Naive thymus-derived CD4-positive, alpha-beta T cell (primary cell): ENCODE measurements around the gene LRRC55. TPM values are rescaled to one million over a fixed set of nuclear protein-coding genes. Genes with fewer than 3 reads are reported as not detected.

ENCODE experiments used
- ATAC-seq: fragments of 150-1000 bp; cut with Tn5 transposase; 2 replicates; pipeline ENCODE4 v1.10.0; 2021; ENCODE audit warnings: mild to moderate bottlenecking, moderate library complexity
- CTCF ChIA-PET: fragments of 350-600 bp; sonication (Branson Sonifier 250); formaldehyde crosslinking; loops from one replicate; lab custom pipeline; 2021; ENCODE audit warnings: antibody characterized with exemption; lab: Charles Lee
- POLR2A ChIA-PET: fragments of 350-600 bp; sonication (Branson Sonifier 250); formaldehyde crosslinking; loops from one replicate; lab custom pipeline; 2021; ENCODE audit warnings: antibody characterized with exemption, inconsistent platforms; lab: Charles Lee
- DNase-seq, 9 donors: peaks; one replicate each; pipeline versions ENCODE4 v3.0.0 to v3.0.0-alpha.2; 2020 to 2022; ENCODE audit warnings: mixed read lengths in 1 of 9
- H3K27ac ChIP-seq: one replicate; pipeline ENCODE4 v1.7.0; 2013; ENCODE audit warnings: mild to moderate bottlenecking, low read depth, low read length, moderate library complexity
- H3K27me3 ChIP-seq, 2 donors: one replicate each; pipeline ENCODE4 v1.7.0; 2013; ENCODE audit warnings: low read length in 2 of 2, mild to moderate bottlenecking in 2 of 2, moderate library complexity in 2 of 2; ENCODE audit not compliant: control insufficient read depth in 2 of 2, insufficient read depth in 2 of 2
- H3K36me3 ChIP-seq, 3 experiments: 1 replicate in 2 of 3; 2 replicates in 1 of 3; pipeline ENCODE4 v1.7.0; 2013; ENCODE audit warnings: low read length in 3 of 3, mild to moderate bottlenecking in 3 of 3, moderate library complexity in 1 of 3; ENCODE audit not compliant: insufficient read depth in 3 of 3, control insufficient read depth in 2 of 3
- H3K4me1 ChIP-seq, 2 donors: one replicate each; pipeline ENCODE4 v1.7.0; 2013; ENCODE audit warnings: low read length in 2 of 2, mild to moderate bottlenecking in 2 of 2, moderate library complexity in 1 of 2; ENCODE audit not compliant: control insufficient read depth in 2 of 2, insufficient read depth in 2 of 2
- H3K4me3 ChIP-seq: 2 replicates; pipeline ENCODE4 v1.7.0; 2013; ENCODE audit warnings: mild to moderate bottlenecking, low read length
- H3K9me3 ChIP-seq, 3 experiments: 1 replicate in 2 of 3; 2 replicates in 1 of 3; pipeline ENCODE4 v1.7.0; 2013; ENCODE audit warnings: low read length in 3 of 3; ENCODE audit not compliant: control insufficient read depth in 2 of 3
- H3K27ac Mint-ChIP-seq, 9 donors: one replicate each; pipeline ENCODE4 v1.8.0; 2020 to 2022; ENCODE audit warnings: mixed read lengths in 9 of 9, mild to moderate bottlenecking in 8 of 9, moderate library complexity in 5 of 9, inconsistent platforms in 2 of 9
- H3K27me3 Mint-ChIP-seq, 5 donors: one replicate each; pipeline ENCODE4 v1.8.0; 2021 to 2022; ENCODE audit warnings: mixed read lengths in 5 of 5, mild to moderate bottlenecking in 1 of 5
- H3K36me3 Mint-ChIP-seq, 5 donors: one replicate each; pipeline ENCODE4 v1.8.0; 2020 to 2022; ENCODE audit warnings: mixed read lengths in 5 of 5, mild to moderate bottlenecking in 3 of 5, inconsistent platforms in 1 of 5
- H3K4me1 Mint-ChIP-seq, 7 donors: one replicate each; pipeline ENCODE4 v1.8.0; 2020 to 2022; ENCODE audit warnings: mixed read lengths in 7 of 7, mild to moderate bottlenecking in 3 of 7, inconsistent platforms in 1 of 7
- H3K4me3 Mint-ChIP-seq, 10 donors: one replicate each; pipeline ENCODE4 v1.8.0; 2020 to 2022; ENCODE audit warnings: mild to moderate bottlenecking in 10 of 10, mixed read lengths in 10 of 10, moderate library complexity in 6 of 10, inconsistent platforms in 2 of 10
- H3K9me3 Mint-ChIP-seq, 11 donors: one replicate each; pipeline ENCODE4 v1.8.0; 2020 to 2022; ENCODE audit warnings: mixed read lengths in 11 of 11, mild to moderate bottlenecking in 4 of 11, inconsistent platforms in 1 of 11, moderate library complexity in 1 of 11
- intact Hi-C, 2 donors: fragments of 100-400 bp; cut with micrococcal nuclease; formaldehyde crosslinking; loops; one replicate each; pipeline ENCODE4 v1.15.1; 2023
- polyA plus RNA-seq, 2 donors: library from polyadenylated mRNA; unstranded; fragments of 300-500 nt; fragmentation: Illumina TruSeq; gene quantifications; one replicate each; pipeline ENCODE4 v1.2.3, GENCODE V29; 2021
- total RNA-seq, 6 experiments: library from RNA in 5 of 6; stranded (reverse) in 5 of 6; gene quantifications; 1 replicate in 5 of 6; 2 replicates in 1 of 6; pipeline ENCODE4 v1.2.3 and lab custom pipeline; 2021 to 2026

Gene LRRC55
- total and polyA plus RNA-seq, 7 experiments from 2014 or later = not detected

DNA sequence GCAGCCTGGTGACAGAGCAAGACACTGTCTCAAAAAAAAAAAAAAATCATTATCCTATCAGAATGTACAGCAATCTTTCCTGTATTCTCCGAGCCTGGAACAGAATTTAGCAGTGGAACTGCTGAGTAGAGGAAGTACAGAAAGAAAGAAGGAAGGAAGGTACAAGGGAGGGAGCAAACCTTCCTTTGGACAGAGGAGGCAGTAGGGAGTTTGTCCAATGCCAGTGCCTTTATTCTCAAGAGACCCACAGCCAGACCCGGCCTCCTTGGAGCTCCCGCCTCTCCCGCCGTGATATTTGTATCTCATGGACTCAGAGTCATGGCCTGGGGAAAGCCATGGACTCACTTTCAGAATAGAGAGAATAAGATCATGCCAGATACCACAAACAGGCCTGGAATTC lies 37.7 kb upstream of the LRRC55 start:
- Histone ChIP-seq H3K36me3 (no peaks in the 10 kb centered on the region), H3K9me3 (no peaks in the 10 kb centered on the region), H3K27ac (no peak overlapping the region), H3K27me3 (no peaks in the 10 kb centered on the region), H3K4me3 (no peak overlapping the region), H3K4me1 (no peaks in the 10 kb centered on the region)
- Mint-ChIP-seq H3K4me1 (no peaks in the 10 kb centered on the region), H3K36me3 (no peaks in the 10 kb centered on the region), H3K27ac (no peak overlapping the region), H3K27me3 (peaks cover 3 to 49% (median 23%) of the 10 kb centered on the region in 5 donors), H3K9me3 (peaks cover 0 to 4% (median 0%) of the 10 kb centered on the region in 11 donors), H3K4me3 (no peak overlapping the region)
- intact Hi-C loops = no loop called here
- POLR2A ChIA-PET = no interaction called here
- CTCF ChIA-PET = no interaction called here
- no peak for ATAC-seq
- DNase-seq = no peak

DNA sequence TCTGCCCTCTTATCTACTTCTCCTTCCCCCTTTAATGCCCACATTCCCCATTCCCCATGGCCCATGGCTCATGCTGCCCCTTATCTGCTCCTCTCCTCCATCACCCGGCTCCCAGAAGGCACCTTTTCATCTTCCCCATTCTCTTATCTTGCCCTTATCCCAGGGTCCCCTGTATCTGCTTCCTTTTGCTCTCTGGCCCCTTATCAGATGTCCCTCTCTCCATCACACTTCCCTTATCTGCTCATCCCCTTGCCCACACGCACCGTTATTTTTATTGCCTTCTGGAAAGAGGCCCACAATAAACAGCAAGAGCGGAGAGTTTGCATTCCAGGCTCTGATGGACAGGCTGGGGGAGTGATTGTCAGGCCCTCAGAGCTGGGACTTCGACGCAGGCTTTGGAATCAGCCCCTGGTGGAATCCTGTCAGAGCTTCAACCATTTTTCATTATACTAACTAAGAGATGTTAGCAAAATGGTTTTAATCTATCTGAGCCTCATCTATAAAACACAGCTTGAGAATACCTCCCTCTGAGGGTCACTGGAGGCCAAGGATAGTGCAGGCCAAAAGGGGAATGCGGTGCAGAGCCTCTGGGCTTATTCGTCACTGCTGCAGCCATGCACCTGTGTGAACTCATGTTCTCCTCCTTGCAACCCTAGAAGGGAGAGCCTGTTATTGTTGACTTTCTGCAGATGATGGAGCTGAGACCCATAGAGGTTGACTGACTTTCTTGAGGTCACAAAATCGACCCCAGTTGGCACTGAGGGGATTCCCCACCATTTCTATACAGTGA lies 37.0 kb upstream of the LRRC55 start:
- no peak for DNase-seq
- Histone ChIP-seq H3K9me3 (no peaks in the 10 kb centered on the region), H3K36me3 (no peaks in the 10 kb centered on the region), H3K27me3 (no peaks in the 10 kb centered on the region), H3K4me3 (no peak overlapping the region), H3K27ac (no peak overlapping the region), H3K4me1 (no peaks in the 10 kb centered on the region)
- Mint-ChIP-seq H3K36me3 (no peaks in the 10 kb centered on the region), H3K4me1 (no peaks in the 10 kb centered on the region), H3K27me3 (peaks cover 3 to 51% (median 25%) of the 10 kb centered on the region in 5 donors), H3K27ac (peak overlapping the region in 1 of 9 donors; percentile 33), H3K9me3 (peaks cover 0 to 4% (median 0%) of the 10 kb centered on the region in 11 donors), H3K4me3 (no peak overlapping the region)
- POLR2A ChIA-PET = no interaction called here
- CTCF ChIA-PET = no interaction called here
- intact Hi-C loops = no loop called here
- no peak for ATAC-seq

DNA sequence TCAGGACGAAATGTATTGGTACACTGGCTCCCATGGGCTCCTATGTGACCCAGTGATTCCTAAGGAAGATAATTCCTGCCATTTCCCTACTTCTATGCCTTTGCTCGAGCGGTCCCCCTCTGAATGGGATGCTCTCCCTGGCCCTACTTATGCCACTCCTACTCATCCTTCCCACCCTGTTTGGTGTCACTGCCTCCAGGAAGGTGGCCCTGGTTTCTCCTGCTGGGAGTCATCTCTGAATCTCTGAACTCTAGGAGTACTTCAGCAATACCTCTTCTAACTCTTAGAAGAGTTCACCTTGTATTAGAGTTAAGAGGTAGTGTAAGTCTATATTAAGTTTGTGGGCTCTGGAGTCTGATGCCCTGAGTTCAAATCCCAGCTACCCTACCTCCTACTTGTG lies 35.5 kb upstream of the LRRC55 start:
- Mint-ChIP-seq H3K4me1 (no peaks in the 10 kb centered on the region), H3K4me3 (no peak overlapping the region), H3K9me3 (peaks cover 0 to 4% (median 0%) of the 10 kb centered on the region in 11 donors), H3K27ac (no peak overlapping the region), H3K36me3 (no peaks in the 10 kb centered on the region), H3K27me3 (peaks cover 3 to 59% (median 25%) of the 10 kb centered on the region in 5 donors)
- no peaks in the 10 kb centered on the region for H3K27me3 ChIP-seq
- no peaks in the 10 kb centered on the region for H3K4me1 ChIP-seq
- ChIA-PET POLR2A (no interaction called here), CTCF (no interaction called here)
- H3K36me3 ChIP-seq = no peaks in the 10 kb centered on the region
- DNase-seq = no peak
- ATAC-seq = no peak
- no peak overlapping the region for H3K27ac ChIP-seq
- intact Hi-C loops = no loop called here
- no peak overlapping the region for H3K4me3 ChIP-seq
- H3K9me3 ChIP-seq = no peaks in the 10 kb centered on the region

DNA sequence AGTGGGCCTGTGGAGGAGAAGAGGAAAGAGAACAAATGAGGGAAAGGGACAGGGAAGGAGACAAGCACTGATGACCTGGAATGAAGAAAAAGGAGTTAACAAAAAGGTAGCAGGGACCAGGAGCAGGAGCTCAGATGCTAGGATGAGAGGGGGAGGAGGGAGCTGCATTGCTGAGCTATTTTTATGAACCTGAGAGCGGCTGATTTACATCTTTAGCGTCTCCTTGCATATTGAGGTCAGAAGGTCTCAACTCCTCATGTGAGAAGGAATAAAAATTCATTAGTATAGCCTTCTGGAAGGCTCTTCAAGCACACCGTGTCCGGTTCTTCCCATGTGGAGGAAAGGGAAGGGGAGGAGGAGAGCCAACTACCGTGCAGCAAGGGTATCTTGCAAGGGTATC lies 33.1 kb upstream of the LRRC55 start:
- Histone ChIP-seq H3K4me1 (no peaks in the 10 kb centered on the region), H3K27ac (no peak overlapping the region), H3K36me3 (no peaks in the 10 kb centered on the region), H3K27me3 (no peaks in the 10 kb centered on the region), H3K9me3 (no peaks in the 10 kb centered on the region), H3K4me3 (no peak overlapping the region)
- ATAC-seq (no peak), DNase-seq (no peak)
- peaks cover 0 to 4% (median 0%) of the 10 kb centered on the region in 11 donors for H3K9me3 Mint-ChIP-seq
- H3K4me3 Mint-ChIP-seq = no peak overlapping the region
- H3K36me3 Mint-ChIP-seq = no peaks in the 10 kb centered on the region
- POLR2A ChIA-PET = no interaction called here
- H3K27me3 Mint-ChIP-seq = peaks cover 3 to 62% (median 25%) of the 10 kb centered on the region in 5 donors
- CTCF ChIA-PET = no interaction called here
- intact Hi-C loops = no loop called here
- H3K27ac Mint-ChIP-seq = no peak overlapping the region
- H3K4me1 Mint-ChIP-seq = no peaks in the 10 kb centered on the region

DNA sequence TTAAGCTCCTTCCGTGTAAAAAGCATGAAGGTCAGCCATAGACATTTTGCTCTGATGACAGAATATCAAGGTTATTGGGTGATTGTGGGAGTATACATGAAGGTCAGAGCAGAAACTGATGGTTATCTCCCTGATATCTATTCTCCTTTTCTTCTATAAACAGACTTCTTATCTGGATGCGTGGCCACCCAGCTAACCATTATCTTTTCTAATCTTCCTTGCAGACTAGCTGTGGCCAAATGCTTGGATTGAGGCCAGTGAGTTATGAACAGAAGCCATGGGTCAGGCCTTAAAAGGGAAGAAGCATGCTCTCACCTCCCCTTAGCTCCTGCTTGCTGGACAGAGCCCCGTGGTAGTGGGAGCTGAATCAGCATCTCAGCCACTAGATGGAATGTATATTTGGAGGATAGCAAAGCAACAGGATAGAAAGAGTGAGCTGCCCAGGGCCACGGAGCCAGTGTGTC lies 31.3 kb upstream of the LRRC55 start:
- no peak overlapping the region for H3K4me3 Mint-ChIP-seq
- Histone ChIP-seq H3K27me3 (no peaks in the 10 kb centered on the region), H3K27ac (no peak overlapping the region), H3K4me1 (no peaks in the 10 kb centered on the region), H3K9me3 (no peaks in the 10 kb centered on the region), H3K4me3 (no peak overlapping the region), H3K36me3 (no peaks in the 10 kb centered on the region)
- H3K9me3 Mint-ChIP-seq = peaks cover 0 to 4% (median 0%) of the 10 kb centered on the region in 11 donors
- no peak for DNase-seq
- peaks cover 7 to 56% (median 25%) of the 10 kb centered on the region in 5 donors for H3K27me3 Mint-ChIP-seq
- H3K36me3 Mint-ChIP-seq = peaks cover 0 to 3% (median 0%) of the 10 kb centered on the region in 5 donors
- ATAC-seq = no peak
- H3K27ac Mint-ChIP-seq = no peak overlapping the region
- ChIA-PET CTCF (no interaction called here), POLR2A (no interaction called here)
- intact Hi-C loops = no loop called here
- no peaks in the 10 kb centered on the region for H3K4me1 Mint-ChIP-seq

DNA sequence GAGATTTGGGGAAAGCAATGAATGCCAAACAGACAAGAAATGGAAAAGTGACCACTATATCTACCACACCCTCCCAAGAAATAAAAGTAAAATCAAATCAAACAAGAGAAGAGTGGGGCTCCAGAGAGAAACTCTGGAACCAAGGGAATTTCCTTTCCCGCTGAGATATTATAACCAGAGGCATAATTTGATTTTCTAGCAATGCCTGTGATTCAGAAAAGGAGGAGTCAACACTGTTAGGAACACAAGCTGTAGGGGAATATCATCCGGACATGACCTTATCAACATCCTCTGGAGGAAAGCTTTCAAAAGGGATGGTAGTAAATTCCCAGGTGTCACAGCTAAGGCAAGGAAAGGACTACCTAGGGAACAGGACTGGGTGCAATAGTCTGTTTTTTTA lies 29.6 kb upstream of the LRRC55 start:
- ATAC-seq (no peak), DNase-seq (no peak)
- no peak overlapping the region for H3K4me3 ChIP-seq
- intact Hi-C loops = no loop called here
- Mint-ChIP-seq H3K27ac (no peak overlapping the region), H3K27me3 (peaks cover 10 to 58% (median 33%) of the 10 kb centered on the region in 5 donors), H3K4me1 (no peaks in the 10 kb centered on the region), H3K9me3 (peaks cover 0 to 3% (median 0%) of the 10 kb centered on the region in 11 donors), H3K4me3 (no peak overlapping the region), H3K36me3 (peaks cover 0 to 8% (median 0%) of the 10 kb centered on the region in 5 donors)
- H3K9me3 ChIP-seq = no peaks in the 10 kb centered on the region
- ChIA-PET CTCF (no interaction called here), POLR2A (no interaction called here)
- no peaks in the 10 kb centered on the region for H3K36me3 ChIP-seq
- H3K27me3 ChIP-seq = no peaks in the 10 kb centered on the region
- no peak overlapping the region for H3K27ac ChIP-seq
- H3K4me1 ChIP-seq = no peaks in the 10 kb centered on the region

DNA sequence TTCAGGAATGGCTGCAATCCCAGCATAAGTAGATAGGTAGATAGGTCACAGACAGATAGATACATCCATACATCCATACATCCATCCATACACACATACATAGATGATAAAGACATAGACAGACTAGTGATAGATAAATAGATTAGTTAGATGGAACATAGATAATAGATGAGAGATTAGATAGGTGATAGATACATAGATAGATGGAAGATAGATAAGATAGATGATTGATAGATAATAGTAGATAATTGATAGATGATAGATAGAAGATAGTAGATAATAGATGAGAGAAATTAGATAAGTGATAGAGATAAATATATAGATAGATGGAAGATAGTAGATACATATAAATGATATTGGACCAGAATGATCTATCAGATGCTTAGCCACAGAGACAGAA lies 28.3 kb upstream of the LRRC55 start:
- Mint-ChIP-seq H3K4me1 (peaks cover 0 to 1% (median 0%) of the 10 kb centered on the region in 7 donors), H3K9me3 (peaks cover 0 to 2% (median 0%) of the 10 kb centered on the region in 11 donors), H3K27me3 (peaks cover 10 to 56% (median 35%) of the 10 kb centered on the region in 5 donors), H3K27ac (no peak overlapping the region), H3K36me3 (peaks cover 0 to 8% (median 0%) of the 10 kb centered on the region in 5 donors), H3K4me3 (no peak overlapping the region)
- Histone ChIP-seq H3K27ac (no peak overlapping the region), H3K4me1 (no peaks in the 10 kb centered on the region), H3K9me3 (no peaks in the 10 kb centered on the region), H3K36me3 (no peaks in the 10 kb centered on the region), H3K27me3 (no peaks in the 10 kb centered on the region), H3K4me3 (no peak overlapping the region)
- intact Hi-C loops = no loop called here
- ChIA-PET CTCF (no interaction called here), POLR2A (no interaction called here)
- DNase-seq (no peak), ATAC-seq (no peak)
